ENCODE measurements around the gene RILPL2. TPM values are rescaled to one million over a fixed set of nuclear protein-coding genes. Genes with fewer than 3 reads are reported as not detected.
"Not testable (repeated sequence)": the region's sequence is repeated elsewhere in the genome, so short reads cannot be mapped to it uniquely, and the experiment has no call there.

RILPL2 gene, protein sequence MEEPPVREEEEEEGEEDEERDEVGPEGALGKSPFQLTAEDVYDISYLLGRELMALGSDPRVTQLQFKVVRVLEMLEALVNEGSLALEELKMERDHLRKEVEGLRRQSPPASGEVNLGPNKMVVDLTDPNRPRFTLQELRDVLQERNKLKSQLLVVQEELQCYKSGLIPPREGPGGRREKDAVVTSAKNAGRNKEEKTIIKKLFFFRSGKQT
- 1.2 TPM for total RNA-seq
- polyA plus RNA-seq (ENCODE audit: insufficient read depth in 1 of 8, insufficient read length in 8 of 8, low replicate concordance in 1 of 8) = 1 to 10 TPM; 1.2 to 2.2 (median 1.6) TPM
- long read RNA-seq, donor 1, full-length matches to known transcripts = 2 of 2 reads
- long read RNA-seq, donor 1, partial matches to known transcripts = 0 of 2 reads
- long read RNA-seq, donor 1, other reads (novel, unspliced or antisense) = 0 of 2 reads
- long read RNA-seq, donor 2 = 0 reads
- long read RNA-seq, donor 3, full-length matches to known transcripts = 6 of 6 reads
- long read RNA-seq, donor 3, partial matches to known transcripts = 0 of 6 reads
- long read RNA-seq, donor 3, other reads (novel, unspliced or antisense) = 0 of 6 reads
- long read RNA-seq, donor 4, full-length matches to known transcripts = 3 of 3 reads
- long read RNA-seq, donor 4, partial matches to known transcripts = 0 of 3 reads
- long read RNA-seq, donor 4, other reads (novel, unspliced or antisense) = 0 of 3 reads
- long read RNA-seq, donor 5, full-length matches to known transcripts = 3 of 3 reads
- long read RNA-seq, donor 5, partial matches to known transcripts = 0 of 3 reads
- long read RNA-seq, donor 5, other reads (novel, unspliced or antisense) = 0 of 3 reads
- long read RNA-seq, donor 6, full-length matches to known transcripts = 4 of 50 reads
- long read RNA-seq, donor 6, partial matches to known transcripts = 46 of 50 reads
- long read RNA-seq, donor 6, other reads (novel, unspliced or antisense) = 0 of 50 reads
- long read RNA-seq, donor 7, full-length matches to known transcripts = 3 of 3 reads
- long read RNA-seq, donor 7, partial matches to known transcripts = 0 of 3 reads
- long read RNA-seq, donor 7, other reads (novel, unspliced or antisense) = 0 of 3 reads
- long read RNA-seq, donor 8, full-length matches to known transcripts = 4 of 4 reads
- long read RNA-seq, donor 8, partial matches to known transcripts = 0 of 4 reads
- long read RNA-seq, donor 8, other reads (novel, unspliced or antisense) = 0 of 4 reads
- long read RNA-seq, donor 9 = 0 reads
- long read RNA-seq, donor 10, full-length matches to known transcripts = 2 of 2 reads
- long read RNA-seq, donor 10, partial matches to known transcripts = 0 of 2 reads
- long read RNA-seq, donor 10, other reads (novel, unspliced or antisense) = 0 of 2 reads
- long read RNA-seq, donor 11, full-length matches to known transcripts = 2 of 2 reads
- long read RNA-seq, donor 11, partial matches to known transcripts = 0 of 2 reads
- long read RNA-seq, donor 11, other reads (novel, unspliced or antisense) = 0 of 2 reads

DNA sequence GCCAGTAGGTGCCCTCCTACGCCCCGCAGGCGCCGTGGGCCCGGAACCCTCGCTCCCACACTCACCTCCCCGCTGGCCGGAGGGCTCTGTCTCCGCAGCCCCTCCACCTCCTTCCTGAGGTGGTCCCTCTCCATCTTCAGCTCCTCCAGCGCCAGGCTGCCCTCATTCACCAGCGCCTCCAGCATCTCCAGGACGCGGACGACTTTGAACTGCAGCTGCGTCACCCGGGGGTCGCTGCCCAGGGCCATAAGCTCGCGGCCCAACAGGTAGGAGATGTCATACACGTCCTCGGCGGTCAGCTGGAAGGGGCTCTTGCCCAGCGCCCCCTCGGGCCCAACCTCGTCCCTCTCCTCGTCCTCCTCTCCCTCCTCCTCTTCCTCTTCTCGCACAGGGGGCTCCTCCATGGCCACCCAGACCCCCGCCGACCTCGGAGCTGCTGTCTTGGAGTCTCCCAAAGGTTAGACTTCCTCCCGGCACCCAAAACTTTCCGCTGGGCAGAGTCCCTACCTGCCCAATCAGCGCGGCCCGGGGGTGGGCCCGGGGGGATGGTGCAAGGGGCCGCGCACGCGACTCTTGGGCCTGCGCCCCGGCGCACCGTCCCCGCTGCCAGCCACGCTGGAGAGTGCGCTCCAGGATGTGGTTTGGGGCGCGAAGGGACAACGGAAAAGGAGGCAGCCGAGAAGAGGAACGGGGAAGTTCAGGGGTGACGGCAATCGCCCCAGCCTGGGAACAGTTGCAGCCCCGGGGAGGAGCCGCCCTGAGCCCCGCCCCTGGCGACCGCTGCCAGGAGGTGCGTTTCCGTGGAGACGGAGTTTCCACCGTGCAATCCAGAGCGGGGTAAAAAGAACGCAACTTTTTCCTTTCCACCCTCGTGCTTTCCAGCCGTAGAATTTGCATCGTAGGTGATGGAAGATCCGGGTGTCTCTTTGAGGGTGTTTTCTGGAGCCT, at the start of gene RILPL2:
Gene RILPL2 (minus strand): TSS at position 668 of the 948 bp plus-strand sequence. CDS start 264 bp downstream, at position 404.
- peaks cover 10% of the 10 kb centered on the region for H3K4me1 ChIP-seq (ENCODE audit: control insufficient read depth, insufficient read depth, low read length)
- peak within 1 kb of the TSS; percentile 82 for H3K4me3 ChIP-seq (ENCODE audit: low read length)
- peak within 1 kb of the TSS; percentile 67 for H3K27ac ChIP-seq (ENCODE audit: low read length)
- no peaks in the 10 kb centered on the region for H3K36me3 ChIP-seq (ENCODE audit: control insufficient read depth, insufficient read depth, low read length)
- no peaks in the 10 kb centered on the region for H3K9me3 ChIP-seq (replicated peaks; ENCODE audit: control insufficient read depth, low read depth, low read length)
- no peaks in the 10 kb centered on the region for H3K27me3 ChIP-seq (ENCODE audit: control insufficient read depth, insufficient read depth, low read length)
- DNase-seq = peak; percentile 93
- 0% methylated on average over 50 of the region's 69 CpGs for WGBS (ENCODE audit: insufficient coverage)

DNA sequence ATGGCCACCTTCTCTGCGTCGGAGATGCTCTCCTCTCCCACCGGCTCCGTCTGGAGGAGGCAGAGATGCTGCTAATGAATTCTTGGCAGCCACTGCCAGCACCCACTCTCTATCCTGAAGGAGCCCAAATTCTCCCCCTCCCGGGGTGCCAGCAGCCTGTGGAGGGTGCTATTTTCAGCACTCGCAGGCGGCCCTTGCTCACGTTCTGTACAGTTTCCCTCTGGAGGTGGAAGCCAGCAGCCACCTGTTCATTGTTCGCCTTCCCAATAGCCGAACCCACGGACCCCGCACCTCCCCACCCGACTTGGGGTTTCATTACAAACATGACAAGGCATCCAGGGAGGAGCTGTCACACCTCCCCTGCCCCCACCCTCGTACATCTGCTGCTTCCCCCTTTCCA, 49.3 kb upstream of the RILPL2 start:
- H3K36me3 ChIP-seq (ENCODE audit: control insufficient read depth, insufficient read depth, low read length) = peaks cover 56% of the 10 kb centered on the region
- WGBS (ENCODE audit: insufficient coverage) = 76% methylated on average over 14 of the region's 14 CpGs

GRCh38 chr12:123483602-123484248, 47.2 kb upstream of the RILPL2 start:
- H3K4me3 ChIP-seq (ENCODE audit: low read length) = no peak overlapping the region
- H3K27ac ChIP-seq (ENCODE audit: low read length) = no peak overlapping the region
- peaks cover 12% of the 10 kb centered on the region for H3K4me1 ChIP-seq (ENCODE audit: control insufficient read depth, insufficient read depth, low read length)
- no peak for DNase-seq
- 80% methylated on average over 17 of the region's 18 CpGs for WGBS (ENCODE audit: insufficient coverage)
- H3K27me3 ChIP-seq (ENCODE audit: control insufficient read depth, insufficient read depth, low read length) = no peaks in the 10 kb centered on the region
- peaks cover 63% of the 10 kb centered on the region for H3K36me3 ChIP-seq (ENCODE audit: control insufficient read depth, insufficient read depth, low read length)
- H3K9me3 ChIP-seq (replicated peaks; ENCODE audit: control insufficient read depth, low read depth, low read length) = no peaks in the 10 kb centered on the region

More for the DNA sequence above, 49.3 kb upstream of the RILPL2 start:
- peaks cover 4% of the 10 kb centered on the region for H3K4me1 ChIP-seq (ENCODE audit: control insufficient read depth, insufficient read depth, low read length)
- H3K27me3 ChIP-seq (ENCODE audit: control insufficient read depth, insufficient read depth, low read length) = no peaks in the 10 kb centered on the region
- no peaks in the 10 kb centered on the region for H3K9me3 ChIP-seq (replicated peaks; ENCODE audit: control insufficient read depth, low read depth, low read length)
- H3K4me3 ChIP-seq (ENCODE audit: low read length) = no peak overlapping the region
- H3K27ac ChIP-seq (ENCODE audit: low read length) = no peak overlapping the region
- no peak for DNase-seq

- no peak overlapping the region for H3K4me3 ChIP-seq (ENCODE audit: low read length)
- H3K9me3 ChIP-seq (replicated peaks; ENCODE audit: control insufficient read depth, low read depth, low read length) = no peaks in the 10 kb centered on the region
- H3K4me1 ChIP-seq (ENCODE audit: control insufficient read depth, insufficient read depth, low read length) = peaks cover 16% of the 10 kb centered on the region
- WGBS (ENCODE audit: insufficient coverage) = 100% methylated on average over 1 of the region's 6 CpGs
- DNase-seq = no peak
- peaks cover 67% of the 10 kb centered on the region for H3K36me3 ChIP-seq (ENCODE audit: control insufficient read depth, insufficient read depth, low read length)
- no peaks in the 10 kb centered on the region for H3K27me3 ChIP-seq (ENCODE audit: control insufficient read depth, insufficient read depth, low read length)
- no peak overlapping the region for H3K27ac ChIP-seq (ENCODE audit: low read length)
Observed at GRCh38 chr12:123482876-123483275, 46.4 kb upstream of the RILPL2 start.

GRCh38 chr12:123481251-123481650, 44.8 kb upstream of the RILPL2 start:
- peaks cover 75% of the 10 kb centered on the region for H3K36me3 ChIP-seq (ENCODE audit: control insufficient read depth, insufficient read depth, low read length)
- H3K9me3 ChIP-seq (replicated peaks; ENCODE audit: control insufficient read depth, low read depth, low read length); H3K4me3 ChIP-seq (ENCODE audit: low read length); DNase-seq; H3K27me3 ChIP-seq (ENCODE audit: control insufficient read depth, insufficient read depth, low read length); H3K27ac ChIP-seq (ENCODE audit: low read length): not testable (repeated sequence)
- H3K4me1 ChIP-seq (ENCODE audit: control insufficient read depth, insufficient read depth, low read length) = peaks cover 20% of the 10 kb centered on the region
- WGBS (ENCODE audit: insufficient coverage) = 93% methylated on average over 2 of the region's 5 CpGs

DNA sequence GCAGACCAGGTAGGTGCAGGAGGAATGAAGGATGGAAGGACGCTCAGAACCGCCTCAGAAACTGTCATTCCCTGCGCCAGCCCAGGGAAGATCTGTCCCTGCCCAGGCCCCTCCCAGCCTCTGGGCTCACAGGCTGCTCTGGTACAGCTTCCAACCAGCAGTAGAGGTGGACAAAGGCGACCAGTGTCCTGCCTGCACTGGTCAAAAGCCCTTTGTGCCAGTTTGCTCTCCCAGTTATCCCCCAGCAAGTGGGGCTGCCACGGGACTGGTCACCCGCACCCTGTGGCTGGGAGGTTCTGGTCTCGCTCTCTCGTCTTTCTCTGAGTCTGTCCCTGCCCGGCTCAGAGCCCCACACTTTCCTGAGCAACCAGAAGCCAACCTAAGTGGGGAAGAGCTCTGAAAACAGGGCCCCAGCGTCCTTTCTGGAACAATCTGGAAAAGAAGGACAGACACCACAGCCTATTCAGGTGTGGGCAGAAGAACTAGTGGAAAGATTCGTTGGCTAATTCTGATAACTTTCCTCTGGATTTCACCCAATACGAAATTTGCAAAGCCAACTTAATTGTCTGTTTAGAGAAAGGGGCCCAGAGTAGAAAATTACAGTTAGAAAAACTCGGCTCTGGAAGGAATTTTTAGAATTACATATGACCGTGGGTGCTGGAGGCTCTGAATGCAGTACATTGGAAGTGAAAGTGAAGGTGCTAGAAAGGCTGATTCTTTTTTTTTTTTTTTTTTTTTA, 43.1 kb upstream of the RILPL2 start:
- H3K4me3 ChIP-seq (ENCODE audit: low read length) = no peak overlapping the region
- H3K27me3 ChIP-seq (ENCODE audit: control insufficient read depth, insufficient read depth, low read length) = no peaks in the 10 kb centered on the region
- H3K4me1 ChIP-seq (ENCODE audit: control insufficient read depth, insufficient read depth, low read length) = peaks cover 23% of the 10 kb centered on the region
- 88% methylated on average over 8 of the region's 14 CpGs for WGBS (ENCODE audit: insufficient coverage)
- H3K9me3 ChIP-seq (replicated peaks; ENCODE audit: control insufficient read depth, low read depth, low read length) = no peaks in the 10 kb centered on the region
- peak overlapping the region; percentile 89 for H3K27ac ChIP-seq (ENCODE audit: low read length)
- peaks cover 70% of the 10 kb centered on the region for H3K36me3 ChIP-seq (ENCODE audit: control insufficient read depth, insufficient read depth, low read length)
- no peak for DNase-seq

- H3K4me3 ChIP-seq (ENCODE audit: low read length) = no peak overlapping the region
- peaks cover 62% of the 10 kb centered on the region for H3K36me3 ChIP-seq (ENCODE audit: control insufficient read depth, insufficient read depth, low read length)
- peak overlapping the region; percentile 89 for H3K27ac ChIP-seq (ENCODE audit: low read length)
- no peaks in the 10 kb centered on the region for H3K27me3 ChIP-seq (ENCODE audit: control insufficient read depth, insufficient read depth, low read length)
- DNase-seq = peak; percentile 70
- peaks cover 23% of the 10 kb centered on the region for H3K4me1 ChIP-seq (ENCODE audit: control insufficient read depth, insufficient read depth, low read length)
- no peaks in the 10 kb centered on the region for H3K9me3 ChIP-seq (replicated peaks; ENCODE audit: control insufficient read depth, low read depth, low read length)
- 81% methylated on average over 9 of the region's 10 CpGs for WGBS (ENCODE audit: insufficient coverage)
Observed at GRCh38 chr12:123478762-123479161, 42.3 kb upstream of the RILPL2 start.

- Histone ChIP-seq H3K4me3 (ENCODE audit: low read length) (no peak overlapping the region), H3K27ac (ENCODE audit: low read length) (peak overlapping the region; percentile 89), H3K4me1 (ENCODE audit: control insufficient read depth, insufficient read depth, low read length) (peaks cover 23% of the 10 kb centered on the region), H3K36me3 (ENCODE audit: control insufficient read depth, insufficient read depth, low read length) (peaks cover 56% of the 10 kb centered on the region), H3K9me3 (replicated peaks; ENCODE audit: control insufficient read depth, low read depth, low read length) (no peaks in the 10 kb centered on the region), H3K27me3 (ENCODE audit: control insufficient read depth, insufficient read depth, low read length) (no peaks in the 10 kb centered on the region)
- WGBS (ENCODE audit: insufficient coverage) = 88% methylated on average over 11 of the region's 11 CpGs
- DNase-seq = no peak
Observed at GRCh38 chr12:123478069-123478468, 41.6 kb upstream of the RILPL2 start.
